Kidney glomerular epithelial cell (primary cell): ENCODE measurements around the gene DDA1.

ENCODE experiments used
- DNase-seq: peaks from one replicate; lab custom pipeline; 2025; lab: John Stamatoyannopoulos, UW

Gene DDA1

GRCh38 chr19:17312189-17313113 lies 3.1 kb downstream of the DDA1 start:
- DNase-seq: no peak

GRCh38 chr19:17314007-17314593 lies 4.7 kb downstream of the DDA1 start:
- no peak for DNase-seq

GRCh38 chr19:17318966-17319365 lies 9.6 kb downstream of the DDA1 start:
- DNase-seq: no peak

GRCh38 chr19:17319473-17320238 lies 10.3 kb downstream of the DDA1 start:
- no peak for DNase-seq

- no peak for DNase-seq
Measured at GRCh38 chr19:17320435-17320834, 11.1 kb downstream of the DDA1 start.

GRCh38 chr19:17321655-17322489 lies 12.5 kb downstream of the DDA1 start:
- no peak for DNase-seq

GRCh38 chr19:17322854-17323253 lies 13.5 kb downstream of the DDA1 start:
- no peak for DNase-seq

GRCh38 chr19:17323300-17323963 lies 14.1 kb downstream of the DDA1 start:
- DNase-seq: no peak

GRCh38 chr19:17323964-17324332 lies 14.6 kb downstream of the DDA1 start:
- no peak for DNase-seq

- DNase-seq: no peak
Measured at GRCh38 chr19:17324357-17325114, 15.2 kb downstream of the DDA1 start.

GRCh38 chr19:17325133-17325532 lies 15.8 kb downstream of the DDA1 start:
- no peak for DNase-seq

- DNase-seq: no peak
Measured at GRCh38 chr19:17325881-17326594, 16.7 kb downstream of the DDA1 start.

- no peak for DNase-seq
Measured at GRCh38 chr19:17326595-17326966, 17.2 kb downstream of the DDA1 start.

GRCh38 chr19:17327068-17327653 lies 17.8 kb downstream of the DDA1 start:
- DNase-seq: no peak

- DNase-seq: peak; percentile 46
Measured at GRCh38 chr19:17327654-17328516, 18.5 kb downstream of the DDA1 start.

- DNase-seq: no peak
Measured at GRCh38 chr19:17328517-17329365, 19.4 kb downstream of the DDA1 start.

- no peak for DNase-seq
Measured at GRCh38 chr19:17329366-17330261, 20.3 kb downstream of the DDA1 start.
